Measurements from ENCODE around the gene ECE2. TPM values are rescaled to one million over a fixed set of nuclear protein-coding genes. Genes with fewer than 3 reads are reported as not detected.

ECE2 gene
- total RNA-seq, 1 donor from 2014 or later: 0.19 TPM

Small RNA genes within 50 kb of the gene (microRNA-seq; reads per million reads assigned to microRNA genes)
- not detected for gene MIR1224

Other genes with a start within 250 kb of the ECE2 start
- gene HTR3D, start 244.3 kb upstream of the ECE2 start, total RNA-seq: not detected
- not detected for gene HTR3C, start 223.0 kb upstream of the ECE2 start, total RNA-seq
- gene HTR3E, start 179.0 kb upstream of the ECE2 start, total RNA-seq: not detected
- 33.4 TPM for gene EIF2B5, start 140.7 kb upstream of the ECE2 start, total RNA-seq
- gene DVL3, start 120.6 kb upstream of the ECE2 start, total RNA-seq: 68.6 TPM
- gene AP2M1, start 101.2 kb upstream of the ECE2 start, total RNA-seq: 317 TPM
- 61.5 TPM for gene ABCF3, start 89.8 kb upstream of the ECE2 start, total RNA-seq
- gene VWA5B2, start 46.4 kb upstream of the ECE2 start, total RNA-seq: not detected
- 14.1 TPM for gene ALG3, start 27.1 kb upstream of the ECE2 start, total RNA-seq
- gene EEF1AKMT4, start 26.4 kb upstream of the ECE2 start, total RNA-seq: 1.5 TPM
- gene CAMK2N2, start 14.5 kb upstream of the ECE2 start, total RNA-seq: 0.30 TPM
- gene PSMD2, start 23.2 kb downstream of the ECE2 start, total RNA-seq: 217 TPM
- gene EIF4G1, start 38.6 kb downstream of the ECE2 start, total RNA-seq: 284 TPM
- gene FAM131A, start 61.6 kb downstream of the ECE2 start, total RNA-seq: 43.3 TPM
- 3.1 TPM for gene CLCN2, start 85.6 kb downstream of the ECE2 start, total RNA-seq
- gene POLR2H, start 85.7 kb downstream of the ECE2 start, total RNA-seq: 23.2 TPM
- gene THPO, start 102.2 kb downstream of the ECE2 start, total RNA-seq: 0.48 TPM
- 7.0 TPM for gene CHRD, start 104.0 kb downstream of the ECE2 start, total RNA-seq

Data from cardiac septum (tissue), 1 donor.